GM10248 (cell line): Measurements from ENCODE around the gene CSF1R.

Experiments used
- CTCF ChIA-PET: fragments of 300-600 bp; sonication (Branson Sonifier 250); formaldehyde crosslinking; extraction: SDS; loops from one replicate; lab custom pipeline; 2021; ENCODE audit warnings: antibody characterized with exemption; lab: Yijun Ruan, JAX
- POLR2A ChIA-PET: fragments of 350-650 bp; sonication (Branson Sonifier 250); formaldehyde crosslinking; extraction: SDS; loops from one replicate; lab custom pipeline; 2020; ENCODE audit warnings: antibody characterized with exemption; lab: Yijun Ruan, JAX
- DNase-seq: peaks from one replicate; pipeline ENCODE4 v3.0.0; 2012; ENCODE audit errors: extremely low spot score
- CTCF ChIP-seq: IDR thresholded peaks from 2 replicates; pipeline ENCODE4 v1.5.1; 2012; ENCODE audit warnings: mild to moderate bottlenecking, low read depth; ENCODE audit errors: extremely low read depth, missing control alignments, control extremely low read depth

CSF1R gene

GRCh38 chr5:150044329-150044681, 42.0 kb downstream of the CSF1R start:
- TF ChIP-seq CTCF, result no peak
- ChIA-PET CTCF (interaction anchor here (1.6 to 6.6 kb wide), 3 partner anchors 9 to 16 kb away, joined by 3 to 34 read pairs (median 9); no protein-coding TSS in a partner anchor), POLR2A (no interaction called here)
- DNase-seq, result no peak

GRCh38 chr5:150043657-150044328, 42.6 kb downstream of the CSF1R start:
- no peak for TF ChIP-seq CTCF
- DNase-seq, result no peak
- ChIA-PET CTCF (interaction anchor here (2.2 to 6.6 kb wide), 2 partner anchors 8 to 13 kb away, joined by 9 to 34 read pairs; no protein-coding TSS in a partner anchor), POLR2A (no interaction called here)

GRCh38 chr5:150042459-150042858, 43.9 kb downstream of the CSF1R start:
- DNase-seq, result no peak
- no peak for TF ChIP-seq CTCF
- CTCF ChIA-PET, result interaction anchor here (1.2 to 6.6 kb wide), 3 partner anchors 11 to 599 kb away, joined by 3 to 34 read pairs (median 3); no protein-coding TSS in a partner anchor
- POLR2A ChIA-PET, result no interaction called here

- no peak for DNase-seq
- TF ChIP-seq CTCF, result no peak
- ChIA-PET CTCF (interaction anchor here (0.9 to 1.2 kb wide), 3 partner anchors 10 to 35 kb away, joined by 3 to 4 read pairs (median 3); no protein-coding TSS in a partner anchor), POLR2A (no interaction called here)
Measured at GRCh38 chr5:150038547-150038946, 47.8 kb downstream of the CSF1R start.

- no peak for TF ChIP-seq CTCF
- ChIA-PET POLR2A (no interaction called here), CTCF (interaction anchor here (0.9 to 4.5 kb wide), 4 partner anchors 9 to 91 kb away, joined by 3 to 21 read pairs (median 6); no protein-coding TSS in a partner anchor)
- DNase-seq, result no peak
Measured at GRCh38 chr5:150036513-150036912, 49.8 kb downstream of the CSF1R start.

- no peak for TF ChIP-seq CTCF
- CTCF ChIA-PET, result interaction anchor here (1.4 to 4.5 kb wide), 6 partner anchors 9 to 32 kb away, joined by 3 to 21 read pairs (median 8); no protein-coding TSS in a partner anchor
- POLR2A ChIA-PET, result no interaction called here
- no peak for DNase-seq
Measured at GRCh38 chr5:150035139-150035895, 51.0 kb downstream of the CSF1R start.
